HCT116 (cell line): Measurements from ENCODE around the gene MAPK8. TPM values are rescaled to one million over a fixed set of nuclear protein-coding genes. Genes with fewer than 3 reads are reported as not detected.

Source experiments
- ATAC-seq: fragments of 200-7000 bp; cut with Tn5 transposase; 2 replicates; pipeline ENCODE4 v1.9.1; 2020; ENCODE audit warnings: mild to moderate bottlenecking, moderate library complexity
- BruUV-seq: library from RNA; stranded (reverse); fragments of 400-500 nt; replicated peaks from 2 replicates; lab custom pipeline; 2021; lab: Mats Ljungman, UMichigan
- CTCF ChIA-PET: fragments of 300-600 bp; sonication (Branson Sonifier 250); formaldehyde crosslinking; loops from one replicate; lab custom pipeline; 2021; ENCODE audit warnings: antibody characterized with exemption; lab: Charles Lee
- POLR2A ChIA-PET: fragments of 300-600, 350-600 bp; sonication (Branson Sonifier 250); formaldehyde crosslinking; loops from one replicate; lab custom pipeline; 2021; ENCODE audit warnings: antibody characterized with exemption; lab: Charles Lee
- RAD21 ChIA-PET, 2 experiments: fragments of 300-600 bp; sonication (Branson Sonifier 250); formaldehyde crosslinking; loops; one replicate each; lab custom pipeline; 2023; ENCODE audit warnings: low total read pairs in 2 of 2; ENCODE audit not compliant: uncharacterized antibody in 2 of 2, unreplicated experiment in 2 of 2, low non-redundant PET in 1 of 2; lab: Charles Lee
- DNase-seq: peaks from one replicate; pipeline ENCODE4 v3.0.0-alpha.2; 2010; ENCODE audit warnings: low read depth, low spot score
- H2AFZ ChIP-seq: fragments of 200-600 bp; shearing (Covaris generic), sonication (generic); 2 replicates; pipeline ENCODE4 v1.6.1; 2017; ENCODE audit warnings: low read depth, mixed run types, mixed read lengths, antibody characterized with exemption, low read length; ENCODE audit not compliant: poor library complexity, severe bottlenecking
- H3K27ac ChIP-seq: 2 replicates; pipeline ENCODE4 v1.5.1; 2012; ENCODE audit warnings: low read depth, low read length
- H3K27me3 ChIP-seq: fragments of 200-600 bp; sonication (generic); 2 replicates; pipeline ENCODE4 v1.6.1; 2016; ENCODE audit warnings: mixed run types, low read length, mixed read lengths; ENCODE audit not compliant: insufficient read depth
- H3K36me3 ChIP-seq, 2 experiments: fragments of 200-500 bp in 1 of 2; fragments of 200-600 bp in 1 of 2; sonication (Bioruptor generic) in 1 of 2; sonication (generic) in 1 of 2; 2 replicates each; pipeline versions ENCODE4 v1.5.1 to v1.6.1; 2014 to 2016; ENCODE audit warnings: low read length in 2 of 2, inconsistent platforms in 1 of 2, mixed read lengths in 1 of 2, mixed run types in 1 of 2; ENCODE audit not compliant: insufficient read depth in 2 of 2, control insufficient read depth in 1 of 2
- H3K4me1 ChIP-seq, 2 experiments: fragments of 200-600 bp in 1 of 2; sonication (generic) in 1 of 2; 2 replicates each; pipeline versions ENCODE4 v1.5.1 to v1.6.1; 2012 to 2017; ENCODE audit warnings: low read length in 2 of 2, inconsistent platforms in 1 of 2, mild to moderate bottlenecking in 1 of 2, mixed read lengths in 1 of 2, mixed run types in 1 of 2, moderate library complexity in 1 of 2; ENCODE audit not compliant: insufficient read depth in 2 of 2, control insufficient read depth in 1 of 2
- H3K4me2 ChIP-seq: fragments of 200-600 bp; sonication (generic); 2 replicates; pipeline ENCODE4 v1.6.1; 2017; ENCODE audit warnings: mixed run types, low read length, mixed read lengths
- H3K4me3 ChIP-seq, 2 experiments: fragments of 200-600 bp in 1 of 2; sonication (generic) in 1 of 2; replicated peaks in 1 of 2; 2 replicates each; pipeline ENCODE4 v1.5.1; 2011 to 2016; ENCODE audit warnings: low read length in 2 of 2, control low read depth in 1 of 2, low read depth in 1 of 2, mild to moderate bottlenecking in 1 of 2, mixed read lengths in 1 of 2, mixed run types in 1 of 2
- H3K79me2 ChIP-seq: fragments of 200-600 bp; sonication (generic); 2 replicates; pipeline ENCODE4 v1.6.1; 2017; ENCODE audit warnings: mild to moderate bottlenecking, mixed run types, low read length, moderate library complexity, mixed read lengths; ENCODE audit not compliant: insufficient read depth
- H3K9ac ChIP-seq: fragments of 200-600 bp; sonication (generic); 2 replicates; pipeline ENCODE4 v1.6.1; 2016; ENCODE audit warnings: low read length, mixed read lengths
- H3K9me2 ChIP-seq: fragments of 200-600 bp; sonication (generic), shearing (Covaris generic); 2 replicates; pipeline ENCODE4 v1.6.1; 2017; ENCODE audit warnings: mixed run types, mild to moderate bottlenecking, moderate library complexity; ENCODE audit not compliant: insufficient read depth
- H3K9me3 ChIP-seq, 2 experiments: fragments of 200-500 bp in 1 of 2; fragments of 200-600 bp in 1 of 2; sonication (Bioruptor generic) in 1 of 2; sonication (generic) in 1 of 2; 2 replicates each; pipeline ENCODE4 v1.6.1; 2014 to 2017; ENCODE audit warnings: low read length in 2 of 2, mixed read lengths in 2 of 2, inconsistent platforms in 1 of 2, low read depth in 1 of 2, mild to moderate bottlenecking in 1 of 2, mixed run types in 1 of 2, moderate library complexity in 1 of 2; ENCODE audit not compliant: control insufficient read depth in 1 of 2, insufficient read depth in 1 of 2
- H4K20me1 ChIP-seq: fragments of 200-600 bp; sonication (generic), shearing (Covaris generic); 2 replicates; pipeline ENCODE4 v1.6.1; 2017; ENCODE audit warnings: mixed run types, mild to moderate bottlenecking, moderate library complexity; ENCODE audit not compliant: insufficient read depth
- CEBPB ChIP-seq: IDR thresholded peaks from 2 replicates; pipeline ENCODE4 v1.6.1; 2012; ENCODE audit warnings: low read depth
- ELF1 ChIP-seq: IDR thresholded peaks from 2 replicates; pipeline ENCODE4 v1.6.1; 2012; ENCODE audit warnings: low read depth, borderline replicate concordance
- EZH2 ChIP-seq: fragments of 200-600 bp; sonication (generic); IDR thresholded peaks from 2 replicates; pipeline ENCODE4 v1.6.1; 2017; ENCODE audit warnings: antibody characterized with exemption, mixed run types
- FOSL1 ChIP-seq: IDR thresholded peaks from 2 replicates; pipeline ENCODE4 v1.6.1; 2012; ENCODE audit warnings: low read depth
- RAD21 ChIP-seq: IDR thresholded peaks from 2 replicates; pipeline ENCODE4 v1.6.1; 2012; ENCODE audit warnings: low read depth, mild to moderate bottlenecking
- intact Hi-C: fragments of 100-400 bp; cut with micrococcal nuclease; formaldehyde crosslinking; loops from 2 replicates; pipeline ENCODE4 v1.10.0; 2022
- total RNA-seq: library from RNA; stranded (reverse); gene quantifications from one replicate; pipeline ENCODE4 v1.2.1, GENCODE V29; 2021; ENCODE audit not compliant: unreplicated experiment

Gene MAPK8
- total RNA-seq, 1 experiment from 2014 or later: 71.0 TPM

DNA sequence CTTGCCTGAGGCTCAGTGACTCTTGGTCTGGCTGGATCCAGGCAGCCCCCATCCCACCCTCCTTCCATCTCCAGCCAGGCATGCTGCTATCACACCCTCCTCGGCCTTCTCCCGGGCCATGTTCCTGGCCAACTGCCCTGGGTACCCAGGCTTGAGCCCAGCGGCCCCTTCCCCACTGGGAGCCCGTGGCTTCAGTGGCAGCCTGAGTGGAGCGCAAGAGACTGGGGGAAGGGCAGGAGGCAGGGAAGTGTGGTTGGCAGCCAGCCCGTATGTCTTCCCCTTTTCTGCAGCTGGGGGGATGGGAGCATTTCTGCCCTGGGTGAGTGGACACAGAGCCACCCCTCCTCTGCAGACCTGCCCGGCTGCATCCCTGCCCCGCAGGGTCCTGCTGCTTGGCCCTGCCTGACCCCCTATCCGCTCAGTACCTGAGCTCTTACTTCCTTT lies 149.9 kb downstream of the MAPK8 start:
- H3K27me3 ChIP-seq: no peaks in the 10 kb centered on the region
- H3K79me2 ChIP-seq: no peaks in the 10 kb centered on the region
- no peak overlapping the region for H3K4me3 ChIP-seq
- no peak for TF ChIP-seq ELF1
- TF ChIP-seq, all 23 proteins: peak for 0
- Histone ChIP-seq H4K20me1 (no peaks in the 10 kb centered on the region), H3K9me2 (no peaks in the 10 kb centered on the region), H3K9me3 (no peaks in the 10 kb centered on the region), H3K4me2 (no peak overlapping the region), H3K9ac (no peak overlapping the region), H3K27ac (no peak overlapping the region), H3K4me1 (no peaks in the 10 kb centered on the region), H3K36me3 (no peaks in the 10 kb centered on the region), H2AFZ (no peak overlapping the region)
- CTCF ChIA-PET: no interaction called here
- POLR2A ChIA-PET: no interaction called here
- intact Hi-C loops: no loop called here
- ATAC-seq (no peak), DNase-seq (no peak)
- BruUV-seq: no TSS peak
- RAD21 ChIA-PET: no interaction called here

DNA sequence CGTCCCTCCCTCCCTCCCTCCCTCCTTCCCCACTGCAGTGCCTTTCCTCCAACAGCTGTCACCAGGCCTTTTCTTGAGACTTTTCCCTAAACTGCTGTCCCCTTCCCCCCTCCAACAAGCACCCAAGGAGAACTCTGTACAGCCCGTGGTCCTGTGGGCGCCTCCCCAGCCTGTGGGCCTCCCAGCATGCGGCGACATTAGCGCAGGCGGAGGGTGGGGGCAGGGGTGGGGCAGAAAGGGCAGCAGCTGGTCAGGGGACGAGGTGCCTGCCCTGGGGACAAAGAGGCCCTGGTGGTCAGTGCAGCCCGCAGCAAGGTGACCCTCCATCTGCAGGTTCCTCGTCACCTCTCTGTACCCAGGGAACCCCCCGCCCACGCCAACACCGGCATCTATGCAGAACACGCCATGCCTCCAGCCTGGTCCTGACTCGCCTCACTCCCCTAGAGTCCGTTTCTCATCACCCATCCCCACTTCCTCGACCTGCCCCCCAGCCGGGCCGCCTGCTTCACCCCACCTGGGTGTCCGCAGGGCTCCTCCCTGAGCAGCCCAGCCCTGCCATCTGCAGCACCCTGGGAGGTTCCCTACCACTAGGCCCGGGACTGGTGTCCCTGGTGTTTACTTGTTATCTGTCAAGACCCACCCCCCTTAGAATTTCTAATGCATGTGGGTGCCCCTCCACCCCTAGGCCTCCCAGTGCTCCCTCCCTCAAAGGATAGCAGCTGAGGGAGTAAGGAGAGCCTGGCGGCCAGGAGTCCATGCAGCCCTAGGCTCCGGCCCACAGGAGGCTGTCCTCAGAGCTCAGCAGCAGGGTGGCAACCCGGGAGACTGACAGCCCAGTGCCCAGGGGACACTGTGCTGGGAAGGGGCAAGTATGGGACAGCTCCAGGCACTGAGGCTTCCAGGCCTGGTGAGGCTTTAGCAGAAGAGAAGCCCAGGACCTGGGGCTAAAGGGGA lies 150.6 kb downstream of the MAPK8 start:
- ATAC-seq (no peak), DNase-seq (no peak)
- Histone ChIP-seq H3K9ac (no peak overlapping the region), H3K36me3 (no peaks in the 10 kb centered on the region), H3K79me2 (no peaks in the 10 kb centered on the region), H4K20me1 (no peaks in the 10 kb centered on the region), H3K27ac (no peak overlapping the region), H3K4me2 (no peak overlapping the region), H3K4me1 (no peaks in the 10 kb centered on the region), H3K9me3 (no peaks in the 10 kb centered on the region), H3K27me3 (no peaks in the 10 kb centered on the region), H3K9me2 (no peaks in the 10 kb centered on the region), H2AFZ (no peak overlapping the region), H3K4me3 (no peak overlapping the region)
- no TSS peak for BruUV-seq
- intact Hi-C loops: no loop called here
- RAD21 ChIA-PET: no interaction called here
- CTCF ChIA-PET: no interaction called here
- TF ChIP-seq CEBPB (no peak), RAD21 (no peak), EZH2 (no peak), FOSL1 (no peak)
- POLR2A ChIA-PET: no interaction called here
